CD4-positive, alpha-beta T cell treated with Interferon alpha-2 for 1 hour (primary cell): ENCODE results near the gene SLC9C1.

Experiments used
- DNase-seq, 2 donors: peaks; one replicate each; pipeline ENCODE4 v3.0.0-alpha.2; 2020 to 2022

SLC9C1 gene

DNA sequence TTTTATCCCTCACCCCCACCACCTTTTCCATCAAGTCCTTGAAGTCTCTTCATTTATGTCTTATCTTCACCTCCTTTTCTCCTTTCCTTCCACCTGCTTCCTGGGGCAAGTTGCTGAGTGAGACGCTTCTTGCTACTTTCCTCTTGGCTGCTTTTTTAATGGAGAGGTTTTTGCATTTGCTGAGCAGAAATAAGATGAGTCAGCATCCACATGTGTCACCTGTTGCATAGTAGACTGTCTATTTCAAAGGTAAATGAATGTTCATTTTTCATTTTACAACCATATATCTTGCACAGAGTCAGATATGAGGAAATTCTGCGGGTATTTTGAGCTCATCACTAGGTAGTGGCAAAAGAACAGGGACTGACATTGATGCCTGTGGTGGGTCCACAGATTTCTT is 189.2 kb downstream of the SLC9C1 start:
- DNase-seq, result no peak

GRCh38 chr3:112101916-112102315 is 192.1 kb downstream of the SLC9C1 start:
- no peak for DNase-seq

DNA sequence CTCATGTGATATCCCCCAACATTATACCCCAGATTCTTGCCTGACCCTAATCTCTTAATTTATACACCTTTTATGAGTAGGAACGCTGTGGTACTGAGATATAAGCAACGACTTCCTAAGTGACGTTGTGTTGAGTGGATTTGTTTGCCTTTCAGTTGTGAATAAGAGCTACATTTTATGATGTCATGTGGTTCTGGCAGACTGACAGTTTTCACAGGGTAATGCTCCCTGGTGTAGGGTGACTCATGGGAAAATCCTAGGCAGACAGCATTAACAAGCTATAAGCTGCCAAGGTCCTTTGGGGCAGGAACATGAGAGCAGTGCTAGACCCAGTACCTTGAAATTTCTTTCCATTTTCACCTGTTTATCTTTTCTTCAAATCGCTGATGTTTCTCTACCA is 196.6 kb downstream of the SLC9C1 start:
- DNase-seq, result no peak

DNA sequence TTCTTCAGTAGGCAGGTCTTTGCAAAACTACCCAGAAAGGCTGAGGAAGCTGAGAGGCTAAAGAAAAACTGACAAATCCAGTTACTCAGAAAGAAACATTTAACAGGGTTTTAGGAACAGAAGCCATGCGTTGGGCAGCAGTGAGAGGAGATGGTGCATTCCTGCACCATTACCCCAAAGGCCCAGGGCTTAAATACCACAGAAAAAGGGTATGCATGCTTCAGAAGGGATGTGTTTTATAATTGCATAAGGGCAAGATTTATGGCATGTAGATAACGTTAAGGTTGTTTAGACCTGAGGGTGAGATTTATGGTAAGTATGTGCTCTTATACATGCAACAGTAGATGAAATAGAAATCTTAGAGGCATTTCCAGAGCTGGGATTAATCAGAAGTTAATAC is 197.8 kb downstream of the SLC9C1 start:
- no peak for DNase-seq

- no peak for DNase-seq
Measured at GRCh38 chr3:112095731-112096130, 198.3 kb downstream of the SLC9C1 start.

- DNase-seq, result no peak
Measured at GRCh38 chr3:112093180-112093522, 200.9 kb downstream of the SLC9C1 start.

GRCh38 chr3:112092496-112093179 is 201.4 kb downstream of the SLC9C1 start:
- no peak for DNase-seq

DNA sequence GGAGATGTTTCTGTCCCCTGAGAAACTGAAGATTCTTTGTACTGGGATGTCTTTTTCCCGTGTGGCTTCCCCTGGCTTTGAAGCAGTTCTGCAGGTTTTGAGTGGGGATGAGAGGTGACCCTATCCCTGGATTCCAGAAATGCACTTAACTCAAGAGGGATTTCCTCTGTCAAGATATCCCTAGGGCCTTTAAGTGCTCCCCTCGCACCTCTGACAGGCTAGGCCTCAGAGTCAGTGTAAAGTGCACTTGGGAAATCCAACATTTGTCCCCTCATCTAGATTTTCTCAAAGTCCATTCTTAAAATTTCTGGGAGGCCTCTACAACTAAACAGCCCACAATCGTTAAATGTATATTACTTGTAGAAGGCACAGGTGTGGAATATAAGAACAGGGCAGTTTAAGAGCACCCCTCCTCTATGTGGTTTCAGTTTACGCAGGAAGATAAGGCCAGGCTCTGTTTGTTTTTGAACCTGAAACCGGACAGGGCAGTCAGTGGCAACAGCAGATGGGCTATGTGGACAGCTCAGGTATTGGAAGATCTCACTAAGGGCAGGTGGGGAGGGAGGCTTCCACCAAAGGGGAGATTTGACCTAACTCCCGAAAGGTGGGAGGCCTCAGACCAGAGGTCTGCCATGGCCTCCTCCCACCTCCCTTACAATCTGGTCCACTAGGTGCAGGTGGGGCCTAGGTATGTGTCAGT is 203.0 kb downstream of the SLC9C1 start:
- DNase-seq, result no peak
